ACC112 (cell line): ENCODE measurements around the gene ANKRD13C.
"Not testable (repeated sequence)": the region's sequence is repeated elsewhere in the genome, so short reads cannot be mapped to it uniquely, and the experiment has no call there.

Source experiments
- H2AFZ ChIP-seq: fragments of 200-600 bp; sonication (generic); one replicate; pipeline ENCODE4 v1.6.0; 2017; ENCODE audit warnings: antibody characterized with exemption, low read length; ENCODE audit not compliant: unreplicated experiment
- H3K27ac ChIP-seq: fragments of 200-600 bp; sonication (generic); 2 replicates; pipeline ENCODE4 v1.5.1; 2014; ENCODE audit warnings: low read depth, mild to moderate bottlenecking, antibody characterized with exemption, low read length, moderate library complexity
- H3K27me3 ChIP-seq: fragments of 200-600 bp; sonication (generic); 2 replicates; pipeline ENCODE4 v1.6.1; 2014; ENCODE audit warnings: mild to moderate bottlenecking, antibody characterized with exemption, low read length, moderate library complexity, mixed read lengths; ENCODE audit not compliant: insufficient read depth
- H3K36me3 ChIP-seq: fragments of 200-600 bp; sonication (generic); 2 replicates; pipeline ENCODE4 v1.6.1; 2016; ENCODE audit warnings: mild to moderate bottlenecking, antibody characterized with exemption, low read length, moderate library complexity, mixed read lengths; ENCODE audit not compliant: insufficient read depth
- H3K4me1 ChIP-seq: fragments of 200-600 bp; sonication (generic); one replicate; pipeline ENCODE4 v1.6.1; 2016; ENCODE audit warnings: low read length, mixed read lengths; ENCODE audit not compliant: insufficient read depth, unreplicated experiment, control insufficient read depth
- H3K4me3 ChIP-seq: fragments of 200-600 bp; sonication (generic); 2 replicates; pipeline ENCODE4 v1.5.1; 2014; ENCODE audit warnings: mild to moderate bottlenecking, low read depth, low read length
- H3K79me2 ChIP-seq: fragments of 200-600 bp; sonication (generic); one replicate; pipeline ENCODE4 v1.6.0; 2016; ENCODE audit warnings: low read length; ENCODE audit not compliant: control insufficient read depth, unreplicated experiment, insufficient read depth

The ANKRD13C gene

GRCh38 chr1:70383483-70383882 lies 29.0 kb upstream of the ANKRD13C start:
- no peaks in the 10 kb centered on the region for H3K27me3 ChIP-seq
- H3K36me3 ChIP-seq: no peaks in the 10 kb centered on the region

GRCh38 chr1:70382682-70383081 lies 28.2 kb upstream of the ANKRD13C start:
- no peaks in the 10 kb centered on the region for H3K4me1 ChIP-seq
- no peaks in the 10 kb centered on the region for H3K36me3 ChIP-seq
- H3K27ac ChIP-seq: no peak overlapping the region
- no peak overlapping the region for H3K4me3 ChIP-seq
- H3K27me3 ChIP-seq: no peaks in the 10 kb centered on the region
- no peaks in the 10 kb centered on the region for H3K79me2 ChIP-seq
- H2AFZ ChIP-seq: no peak overlapping the region

More at GRCh38 chr1:70383483-70383882, 29.0 kb upstream of the ANKRD13C start:
- H3K4me3 ChIP-seq: no peak overlapping the region
- H3K27ac ChIP-seq: no peak overlapping the region
- H3K79me2 ChIP-seq: no peaks in the 10 kb centered on the region
- H3K4me1 ChIP-seq: no peaks in the 10 kb centered on the region
- H2AFZ ChIP-seq: no peak overlapping the region

- Histone ChIP-seq H3K4me3 (no peak overlapping the region), H3K4me1 (no peaks in the 10 kb centered on the region), H3K36me3 (no peaks in the 10 kb centered on the region), H3K27me3 (no peaks in the 10 kb centered on the region), H2AFZ (no peak overlapping the region), H3K79me2 (no peaks in the 10 kb centered on the region), H3K27ac (no peak overlapping the region)
Measured at GRCh38 chr1:70376196-70376595, 21.7 kb upstream of the ANKRD13C start.

- not testable (repeated sequence) for H3K79me2 ChIP-seq, H2AFZ ChIP-seq, H3K27ac ChIP-seq
Measured at GRCh38 chr1:70373580-70373979, 19.1 kb upstream of the ANKRD13C start.

DNA sequence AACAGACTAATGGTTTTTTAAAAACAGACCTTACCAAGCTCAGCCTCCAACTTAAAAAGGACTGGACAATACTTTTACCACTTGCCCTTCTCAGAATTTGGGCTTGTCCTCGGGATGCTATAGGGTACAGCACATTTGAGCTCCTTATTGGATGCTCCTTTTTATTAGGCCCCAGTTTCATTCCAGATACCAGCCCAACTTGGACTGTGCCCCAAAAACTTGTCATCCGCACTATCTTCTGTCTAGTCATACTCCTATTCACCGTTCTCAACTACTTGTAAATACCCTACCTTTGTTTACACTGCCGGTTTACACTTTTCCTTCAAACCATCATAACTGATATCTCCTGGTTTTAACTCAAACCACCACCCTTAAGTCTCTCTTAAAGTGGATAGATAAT lies 17.9 kb upstream of the ANKRD13C start:
- Histone ChIP-seq H3K27me3 (no peaks in the 10 kb centered on the region), H3K4me1 (no peaks in the 10 kb centered on the region), H2AFZ (no peak overlapping the region), H3K36me3 (no peaks in the 10 kb centered on the region), H3K27ac (no peak overlapping the region), H3K79me2 (no peaks in the 10 kb centered on the region), H3K4me3 (no peak overlapping the region)

More at GRCh38 chr1:70373580-70373979, 19.1 kb upstream of the ANKRD13C start:
- H3K4me3 ChIP-seq, H3K36me3 ChIP-seq, H3K27me3 ChIP-seq, H3K4me1 ChIP-seq: not testable (repeated sequence)

GRCh38 chr1:70371586-70371985 lies 17.1 kb upstream of the ANKRD13C start:
- not testable (repeated sequence) for H3K4me3 ChIP-seq, H2AFZ ChIP-seq, H3K27me3 ChIP-seq, H3K36me3 ChIP-seq, H3K4me1 ChIP-seq, H3K27ac ChIP-seq, H3K79me2 ChIP-seq

DNA sequence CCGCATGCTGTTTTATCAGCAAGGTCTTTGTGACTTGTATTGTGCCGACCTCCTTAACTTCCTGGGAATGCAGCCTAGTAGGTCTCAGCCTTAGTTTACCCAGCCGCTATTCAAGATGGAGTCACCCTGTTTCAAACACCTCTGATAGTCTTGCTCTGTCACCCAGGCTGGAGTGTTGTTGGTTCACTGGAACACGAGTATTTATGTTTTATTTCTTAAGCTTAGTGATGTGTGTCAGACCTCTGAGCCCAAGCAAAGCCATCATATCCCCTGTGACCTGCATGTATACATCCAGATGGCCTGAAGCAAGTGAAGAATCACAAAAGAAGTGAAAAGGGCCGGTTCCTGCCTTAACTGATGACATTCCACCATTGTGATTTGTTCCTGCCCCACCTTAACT lies 12.9 kb upstream of the ANKRD13C start:
- H3K27me3 ChIP-seq, H3K36me3 ChIP-seq, H3K27ac ChIP-seq, H3K4me3 ChIP-seq, H3K79me2 ChIP-seq, H2AFZ ChIP-seq, H3K4me1 ChIP-seq: not testable (repeated sequence)

- not testable (repeated sequence) for H2AFZ ChIP-seq, H3K4me1 ChIP-seq, H3K79me2 ChIP-seq, H3K4me3 ChIP-seq, H3K36me3 ChIP-seq, H3K27ac ChIP-seq, H3K27me3 ChIP-seq
Measured at GRCh38 chr1:70366997-70367396, 12.5 kb upstream of the ANKRD13C start.

- H3K4me1 ChIP-seq, H3K27me3 ChIP-seq, H3K4me3 ChIP-seq, H3K36me3 ChIP-seq, H3K79me2 ChIP-seq, H3K27ac ChIP-seq, H2AFZ ChIP-seq: not testable (repeated sequence)
Measured at GRCh38 chr1:70366425-70366952, 12.0 kb upstream of the ANKRD13C start.

DNA sequence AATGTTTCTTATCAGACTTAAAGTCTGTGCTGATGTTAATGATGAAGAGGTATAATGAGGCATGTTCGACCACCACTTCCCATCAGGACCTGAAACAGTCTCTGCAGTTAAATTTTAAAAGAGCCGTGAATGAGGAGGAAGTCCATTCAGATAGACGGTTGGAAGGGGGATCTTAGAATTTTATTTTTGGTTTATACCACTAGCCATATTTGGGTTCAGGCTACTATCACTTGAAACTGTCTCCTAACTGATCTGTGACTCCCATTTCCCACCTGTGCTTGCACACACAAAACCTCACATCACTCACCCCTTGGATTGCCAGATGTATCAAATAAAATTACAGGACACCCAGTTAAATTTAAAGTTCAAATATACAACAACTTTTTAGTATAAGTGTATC lies 9.9 kb upstream of the ANKRD13C start:
- H3K79me2 ChIP-seq: no peaks in the 10 kb centered on the region
- no peaks in the 10 kb centered on the region for H3K36me3 ChIP-seq
- H2AFZ ChIP-seq: no peak overlapping the region
- no peak overlapping the region for H3K4me3 ChIP-seq
- no peak overlapping the region for H3K27ac ChIP-seq
- no peaks in the 10 kb centered on the region for H3K27me3 ChIP-seq
- H3K4me1 ChIP-seq: peaks cover 7% of the 10 kb centered on the region

- no peak overlapping the region for H3K4me3 ChIP-seq
- peak overlapping the region; percentile 40 for H3K27ac ChIP-seq
Measured at GRCh38 chr1:70361727-70362398, 7.3 kb upstream of the ANKRD13C start.

More at GRCh38 chr1:70361727-70362398, 7.3 kb upstream of the ANKRD13C start:
- H3K4me1 ChIP-seq: peaks cover 7% of the 10 kb centered on the region
- H3K79me2 ChIP-seq: peaks cover 2% of the 10 kb centered on the region
- no peak overlapping the region for H2AFZ ChIP-seq
- H3K36me3 ChIP-seq: no peaks in the 10 kb centered on the region
- no peaks in the 10 kb centered on the region for H3K27me3 ChIP-seq
